Stimulated activated CD8-positive, alpha-beta memory T cell treated with anti-CD3 and anti-CD28 coated beads, Interleukin-2, amount 100 ng/mL, for 48 hours (primary cell): ENCODE results near the gene STX2.
"Not testable (repeated sequence)": the region's sequence is repeated elsewhere in the genome, so short reads cannot be mapped to it uniquely, and the experiment has no call there.

ENCODE experiments used
- DNase-seq, 2 donors: peaks; one replicate each; pipeline ENCODE4 v3.0.0-alpha.2; 2020; ENCODE audit warnings: low read depth in 2 of 2

The STX2 gene

DNA sequence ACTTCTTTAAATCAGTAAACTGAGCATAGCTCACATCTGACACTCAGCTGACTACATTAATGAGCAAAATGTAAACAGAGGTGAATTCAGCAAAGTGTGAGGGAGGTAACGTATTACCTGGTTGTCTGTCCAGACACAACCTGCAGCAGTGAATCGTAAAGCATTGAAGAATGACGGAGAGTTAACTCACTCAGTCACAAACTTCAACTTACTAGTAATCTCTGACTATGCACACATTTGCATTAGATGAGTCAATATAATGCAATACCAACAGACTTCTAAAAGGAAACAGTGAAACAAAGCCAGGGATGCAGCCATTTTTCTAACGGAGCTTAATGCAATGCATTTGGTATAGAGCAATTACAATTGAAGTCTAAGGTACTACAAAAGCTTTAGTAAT is 40.0 kb downstream of the STX2 start:
- no peak for DNase-seq

DNA sequence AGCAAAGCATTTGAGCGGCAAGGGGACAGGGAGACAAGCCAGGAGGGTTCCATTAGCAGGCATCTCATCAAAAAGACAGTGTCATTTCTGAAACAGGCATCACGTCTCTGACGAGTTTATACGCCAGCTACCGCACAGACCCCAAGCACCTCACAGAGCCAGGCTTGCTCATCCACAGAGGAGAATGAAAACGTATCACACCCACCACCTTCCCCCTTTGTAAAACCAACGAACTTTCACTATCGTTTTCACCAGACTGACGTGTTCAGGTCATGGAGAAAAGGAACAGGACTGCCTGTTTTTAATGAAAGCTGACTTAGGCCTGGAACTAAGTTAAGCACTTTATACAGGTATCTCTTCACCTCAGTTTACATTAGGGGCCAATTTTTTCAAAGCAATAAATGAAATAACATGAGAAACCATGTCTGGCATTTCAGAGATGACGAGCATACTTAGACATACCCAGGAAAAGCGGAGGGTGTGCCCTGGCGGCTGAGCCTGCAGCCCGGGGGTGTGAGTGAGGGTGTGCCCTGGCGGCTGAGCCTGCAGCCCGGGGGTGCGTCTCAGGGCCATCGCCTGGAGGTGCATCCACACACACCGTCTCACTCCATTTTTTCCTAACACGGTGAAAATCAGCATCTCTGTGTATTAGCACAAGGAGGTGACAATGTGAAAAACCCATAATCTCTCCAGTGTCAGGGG is 41.9 kb downstream of the STX2 start:
- peak in 1 of 2 donors; percentile 28 for DNase-seq

- DNase-seq, result no peak
Measured at GRCh38 chr12:130795906-130796305, 43.1 kb downstream of the STX2 start.

- no peak for DNase-seq
Measured at GRCh38 chr12:130793554-130793849, 45.5 kb downstream of the STX2 start.

GRCh38 chr12:130792821-130793553 is 46.1 kb downstream of the STX2 start:
- DNase-seq, result no peak

DNA sequence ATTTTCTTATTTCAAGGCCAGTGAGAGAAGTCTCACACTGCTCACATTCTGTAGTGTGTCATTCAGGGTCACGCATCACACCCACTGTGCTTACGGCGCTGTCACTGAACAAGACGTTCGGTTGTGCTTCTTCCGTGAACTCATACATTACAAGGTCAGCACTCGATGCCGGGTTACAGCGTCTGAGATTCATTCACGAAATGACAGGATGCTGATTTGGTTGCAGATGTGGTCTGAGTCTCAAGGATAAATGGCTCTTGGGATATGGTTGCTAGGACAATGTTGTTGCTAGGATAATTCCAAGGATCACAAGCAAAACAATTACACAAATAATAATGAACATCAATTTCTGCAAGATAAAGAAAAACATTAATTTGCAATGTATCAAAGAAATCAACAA is 47.4 kb downstream of the STX2 start:
- DNase-seq, result no peak

DNA sequence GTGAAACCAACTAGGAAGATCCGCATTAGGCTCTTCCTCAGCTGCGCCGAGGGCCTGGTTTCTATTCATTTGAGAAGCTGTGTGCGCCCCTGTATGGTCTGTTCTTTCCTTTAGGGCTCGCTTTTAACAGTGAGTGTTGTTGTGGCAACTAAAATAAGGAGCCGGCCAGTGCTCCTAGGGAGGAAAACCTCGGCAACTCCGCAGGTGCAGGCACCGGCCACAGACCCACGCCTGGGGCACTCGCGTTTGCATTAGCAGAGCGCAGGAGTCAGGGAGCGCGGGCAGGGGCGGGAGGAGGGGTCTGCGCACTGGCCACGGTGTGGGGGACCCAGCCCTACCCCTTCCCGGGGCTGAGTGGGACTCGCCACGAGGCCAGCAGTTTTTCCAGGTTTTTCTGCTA is 50.5 kb downstream of the STX2 start:
- no peak for DNase-seq

- no peak for DNase-seq
Measured at GRCh38 chr12:130787445-130788410, 51.3 kb downstream of the STX2 start.

- no peak for DNase-seq
Measured at GRCh38 chr12:130787041-130787440, 52.0 kb downstream of the STX2 start.

GRCh38 chr12:130783110-130783715 is 55.8 kb downstream of the STX2 start:
- no peak for DNase-seq

- DNase-seq, result not testable (repeated sequence)
Measured at GRCh38 chr12:130782245-130782644, 56.8 kb downstream of the STX2 start.

- DNase-seq, result no peak
Measured at GRCh38 chr12:130780880-130781575, 58.0 kb downstream of the STX2 start.

DNA sequence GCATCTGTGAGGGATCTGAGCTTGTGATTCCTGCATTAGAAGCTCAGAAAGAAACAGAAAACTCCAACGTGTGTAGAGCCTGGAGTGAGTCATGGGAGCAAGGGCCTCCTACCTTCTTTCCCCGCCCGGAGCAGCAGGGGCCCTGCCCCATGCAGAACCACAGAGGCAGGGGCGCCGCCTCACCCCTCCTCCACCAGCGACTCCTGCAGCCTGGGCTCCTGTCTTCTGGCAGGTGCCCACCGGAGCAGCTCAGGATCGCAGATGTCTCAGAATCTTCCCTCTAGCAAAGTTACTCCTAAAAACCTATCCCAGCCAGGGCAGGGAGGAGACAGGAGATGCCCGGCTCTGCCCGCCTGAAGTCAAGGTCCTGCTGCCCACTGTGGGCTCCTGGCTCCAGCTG is 58.7 kb downstream of the STX2 start:
- DNase-seq, result no peak

DNA sequence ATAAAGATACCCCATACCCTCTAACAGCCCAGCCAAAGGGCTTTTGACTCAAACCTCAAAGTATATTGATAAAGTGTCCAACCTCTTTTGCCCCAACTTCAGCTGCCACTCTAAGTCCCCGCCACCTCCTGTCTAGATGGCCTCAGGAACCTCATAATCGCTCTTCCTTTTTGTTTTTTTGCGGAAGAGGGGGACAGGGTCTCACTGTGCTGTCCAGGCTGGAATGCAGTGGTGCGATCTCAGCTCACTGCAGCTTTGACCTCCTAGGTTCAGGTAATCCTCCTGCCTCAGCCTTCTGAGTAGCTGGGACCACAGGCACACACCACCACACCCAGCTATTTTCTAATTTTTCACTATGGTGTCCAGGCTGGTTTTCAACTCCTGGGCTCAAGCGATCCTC is 60.3 kb downstream of the STX2 start:
- no peak for DNase-seq

GRCh38 chr12:130776857-130777339 is 62.2 kb downstream of the STX2 start:
- no peak for DNase-seq

DNA sequence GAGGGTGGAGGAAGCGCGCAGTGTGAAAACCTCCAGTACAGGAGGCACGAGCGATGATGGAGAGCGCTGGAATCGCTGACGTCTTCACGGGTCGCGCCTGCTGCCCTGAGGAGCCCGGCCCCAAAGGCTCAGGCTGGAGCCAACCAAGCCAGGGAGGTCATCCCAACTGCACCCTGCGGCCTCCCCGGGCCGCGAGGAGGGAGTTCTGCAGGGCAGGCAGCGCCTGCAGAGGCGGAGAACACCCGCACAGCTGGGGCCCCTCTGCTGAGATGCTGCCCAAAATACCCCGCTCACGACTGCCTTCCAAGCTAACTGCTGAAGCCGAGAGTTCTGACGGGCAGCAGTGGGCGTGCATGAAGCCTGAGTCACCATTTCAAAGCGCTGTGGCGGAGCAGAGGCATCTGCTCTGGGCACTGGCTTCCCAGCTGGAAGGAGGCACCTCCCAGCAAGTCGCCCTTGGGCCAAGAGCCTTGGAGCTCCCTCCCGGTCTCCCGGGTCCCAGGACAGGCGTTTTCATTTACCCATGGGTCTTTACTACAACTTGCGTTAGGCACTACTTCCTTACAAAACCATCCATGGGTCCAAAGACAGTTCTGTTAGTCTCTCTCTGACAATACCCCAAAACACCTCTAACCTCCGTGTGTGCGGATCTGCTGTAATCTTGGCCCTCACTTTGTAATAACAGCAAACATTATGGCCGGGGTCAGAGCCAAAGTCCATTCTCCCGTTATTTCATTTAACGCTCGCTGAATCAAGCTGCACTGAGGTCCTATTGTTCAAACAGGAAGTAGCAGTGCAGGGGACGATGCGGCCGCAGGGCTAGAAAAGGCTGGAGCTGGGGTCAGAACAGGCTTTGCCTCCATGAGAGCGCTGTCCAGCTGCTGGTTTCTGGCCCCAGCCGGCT is 62.8 kb downstream of the STX2 start:
- peak; percentile 59 to 63 for DNase-seq

DNA sequence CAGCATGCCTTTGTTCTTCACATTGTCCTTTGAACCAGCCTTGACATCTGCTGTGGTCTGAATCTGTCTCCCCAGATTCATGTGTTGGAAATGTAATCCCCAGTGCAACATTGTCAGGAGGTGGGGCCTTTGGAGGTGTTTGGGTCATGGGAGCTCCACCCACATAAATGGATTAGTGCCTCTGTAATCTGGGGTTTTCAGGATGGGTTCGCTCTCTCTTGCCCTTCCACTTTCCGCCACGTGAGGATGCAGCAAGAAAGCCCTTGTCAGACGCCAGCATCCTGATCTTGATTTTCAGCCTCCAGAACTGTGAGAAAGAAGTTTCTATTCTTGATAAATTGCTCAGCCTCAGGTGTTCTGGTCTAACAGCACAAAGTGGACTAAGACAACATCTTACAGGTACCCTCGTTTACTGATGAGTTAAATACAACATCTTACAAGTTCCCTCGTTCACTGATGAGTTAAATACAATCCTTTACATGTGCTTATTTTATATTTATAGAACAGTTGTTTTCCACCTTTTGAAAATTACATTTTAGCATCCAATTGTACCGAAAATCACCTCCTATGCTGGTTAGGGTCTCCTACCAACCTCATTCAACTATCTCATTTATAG is 68.5 kb downstream of the STX2 start:
- DNase-seq, result no peak

DNA sequence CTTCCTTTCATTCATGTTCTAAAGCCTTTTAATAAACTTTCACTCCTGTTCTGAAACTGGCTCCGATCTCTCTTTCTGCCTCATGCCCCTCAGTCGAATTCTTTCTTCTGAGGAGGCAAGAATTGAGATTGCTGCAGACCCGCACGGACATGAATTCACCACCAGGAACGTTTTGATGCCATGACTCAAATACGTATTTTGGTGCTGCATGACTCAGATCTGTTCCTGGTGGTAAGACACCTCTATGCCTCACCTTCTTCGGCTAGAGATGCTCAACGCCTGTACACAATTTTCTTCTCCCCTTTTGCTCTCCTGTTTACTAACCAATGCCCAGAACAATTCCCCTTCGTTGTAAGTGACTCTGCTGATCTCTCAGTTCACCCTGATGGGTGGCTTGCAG is 70.9 kb downstream of the STX2 start:
- no peak for DNase-seq

- no peak for DNase-seq
Measured at GRCh38 chr12:130766470-130766869, 72.6 kb downstream of the STX2 start.

DNA sequence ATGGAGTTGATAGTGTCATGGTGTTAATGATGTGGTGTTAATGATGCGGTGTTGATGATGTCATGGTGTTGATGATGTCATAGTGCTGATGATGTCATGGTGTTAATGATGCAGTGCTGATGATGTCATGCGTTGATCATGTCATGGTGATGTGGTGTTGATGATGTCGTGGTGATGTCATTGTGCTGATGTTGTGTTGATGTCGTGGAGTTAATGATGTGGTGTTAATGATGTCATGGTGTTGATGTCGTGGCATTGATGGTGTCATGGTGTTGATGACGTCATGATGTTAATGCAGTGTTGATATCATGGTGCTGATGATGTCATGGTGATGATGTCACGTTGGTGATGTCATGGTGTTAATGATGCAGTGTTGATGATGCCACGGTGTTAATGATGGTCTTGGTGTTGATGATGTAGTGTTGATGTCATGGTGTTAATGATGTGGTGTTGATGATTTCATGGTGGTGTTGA is 73.8 kb downstream of the STX2 start:
- no peak for DNase-seq
